D721Med (cell line): ENCODE data around the gene CHMP3.
"Not testable (repeated sequence)": the region's sequence is repeated elsewhere in the genome, so short reads cannot be mapped to it uniquely, and the experiment has no call there.

Source experiments
- DNase-seq: peaks from one replicate; pipeline ENCODE4 v3.0.0; 2011; ENCODE audit warnings: low spot score; ENCODE audit not compliant: insufficient read length
- FAIRE-seq: peaks from 2 replicates; lab custom pipeline; 2011; peaks lifted over from hg19 to GRCh38; lab: Jason Lieb, UNC
- TF ChIP-seq, protein P1 (sequence below): IDR thresholded peaks from 2 replicates; pipeline ENCODE4 v1.5.1; 2012; ENCODE audit warnings: mild to moderate bottlenecking, control low read depth; ENCODE audit not compliant: insufficient read depth; ENCODE audit errors: missing control alignments

Gene CHMP3

DNA sequence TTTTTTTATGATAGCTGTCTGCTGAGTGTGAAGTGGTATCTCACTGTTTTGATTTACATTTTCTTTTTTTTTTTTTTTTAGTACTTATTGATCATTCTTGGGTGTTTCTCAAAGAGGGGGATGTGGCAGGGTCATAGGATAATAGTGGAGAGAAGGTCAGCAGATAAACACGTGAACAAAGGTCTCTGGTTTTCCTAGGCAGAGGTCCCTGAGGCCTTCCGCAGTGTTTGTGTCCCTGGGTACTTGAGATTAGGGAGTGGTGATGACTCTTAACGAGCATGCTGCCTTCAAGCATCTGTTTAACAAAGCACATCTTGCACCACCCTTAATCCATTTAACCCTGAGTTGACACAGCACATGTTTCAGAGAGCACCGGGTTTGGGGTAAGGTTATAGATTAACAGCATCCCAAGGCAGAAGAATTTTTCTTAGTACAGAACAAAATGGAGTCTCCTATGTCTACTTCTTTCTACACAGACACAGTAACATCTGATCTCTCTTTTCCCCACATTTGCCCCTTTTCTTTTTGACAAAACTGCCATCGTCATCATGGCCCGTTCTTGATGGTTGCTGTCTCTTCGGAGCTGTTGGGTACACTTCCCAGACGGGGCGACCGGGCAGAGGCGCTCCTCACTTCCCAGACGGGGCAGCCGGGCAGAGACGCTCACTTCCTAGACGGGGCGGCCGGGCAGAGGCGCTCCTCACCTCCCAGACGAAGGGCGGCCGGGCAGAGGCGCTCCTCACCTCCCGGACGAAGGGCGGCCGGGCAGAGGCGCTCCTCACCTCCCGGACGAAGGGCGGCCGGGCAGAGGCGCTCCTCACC lies 18.8 kb downstream of the CHMP3 start:
- FAIRE-seq, DNase-seq: not testable (repeated sequence)

DNA sequence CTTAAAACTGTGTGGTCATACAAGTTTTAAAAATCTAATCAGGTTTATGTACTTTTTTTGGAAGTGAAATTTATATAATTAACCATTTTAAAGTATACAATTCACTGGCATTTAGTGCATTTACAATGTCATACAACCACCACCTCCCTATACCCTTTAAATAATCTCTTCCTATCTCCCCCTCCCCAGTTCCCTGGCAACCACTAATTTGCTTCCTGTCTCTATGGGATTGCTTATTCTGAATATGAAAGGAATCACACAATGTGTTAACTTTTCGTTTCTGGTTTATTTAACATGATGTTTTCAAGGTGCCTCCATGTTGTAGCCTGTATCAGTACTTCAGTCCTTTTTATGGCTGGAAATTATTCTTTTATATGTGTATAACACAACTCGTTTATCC lies 19.4 kb downstream of the CHMP3 start:
- TF ChIP-seq, protein P1, sequence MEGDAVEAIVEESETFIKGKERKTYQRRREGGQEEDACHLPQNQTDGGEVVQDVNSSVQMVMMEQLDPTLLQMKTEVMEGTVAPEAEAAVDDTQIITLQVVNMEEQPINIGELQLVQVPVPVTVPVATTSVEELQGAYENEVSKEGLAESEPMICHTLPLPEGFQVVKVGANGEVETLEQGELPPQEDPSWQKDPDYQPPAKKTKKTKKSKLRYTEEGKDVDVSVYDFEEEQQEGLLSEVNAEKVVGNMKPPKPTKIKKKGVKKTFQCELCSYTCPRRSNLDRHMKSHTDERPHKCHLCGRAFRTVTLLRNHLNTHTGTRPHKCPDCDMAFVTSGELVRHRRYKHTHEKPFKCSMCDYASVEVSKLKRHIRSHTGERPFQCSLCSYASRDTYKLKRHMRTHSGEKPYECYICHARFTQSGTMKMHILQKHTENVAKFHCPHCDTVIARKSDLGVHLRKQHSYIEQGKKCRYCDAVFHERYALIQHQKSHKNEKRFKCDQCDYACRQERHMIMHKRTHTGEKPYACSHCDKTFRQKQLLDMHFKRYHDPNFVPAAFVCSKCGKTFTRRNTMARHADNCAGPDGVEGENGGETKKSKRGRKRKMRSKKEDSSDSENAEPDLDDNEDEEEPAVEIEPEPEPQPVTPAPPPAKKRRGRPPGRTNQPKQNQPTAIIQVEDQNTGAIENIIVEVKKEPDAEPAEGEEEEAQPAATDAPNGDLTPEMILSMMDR, result no peak
- no peak for DNase-seq
- no peak for FAIRE-seq

DNA sequence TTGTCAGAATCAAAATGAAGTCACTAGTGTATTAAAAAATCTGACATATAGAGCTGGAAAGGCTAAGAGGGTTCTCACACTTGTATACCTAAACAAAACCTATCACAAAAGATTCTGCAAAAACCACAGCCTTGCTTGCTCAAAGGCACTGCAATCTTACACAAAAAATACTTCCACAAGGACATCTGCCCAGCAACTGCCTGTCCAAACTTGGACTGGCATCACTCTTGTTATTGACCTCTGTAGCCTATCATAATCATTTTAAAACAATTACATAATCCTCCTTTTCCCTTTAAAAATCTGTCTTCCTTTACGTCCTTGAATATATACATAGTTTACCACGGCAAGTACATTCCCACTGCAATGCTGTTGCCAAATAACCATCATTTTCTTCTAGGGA lies 19.9 kb downstream of the CHMP3 start:
- TF ChIP-seq, protein P1, result no peak
- DNase-seq (no peak), FAIRE-seq (no peak)

DNA sequence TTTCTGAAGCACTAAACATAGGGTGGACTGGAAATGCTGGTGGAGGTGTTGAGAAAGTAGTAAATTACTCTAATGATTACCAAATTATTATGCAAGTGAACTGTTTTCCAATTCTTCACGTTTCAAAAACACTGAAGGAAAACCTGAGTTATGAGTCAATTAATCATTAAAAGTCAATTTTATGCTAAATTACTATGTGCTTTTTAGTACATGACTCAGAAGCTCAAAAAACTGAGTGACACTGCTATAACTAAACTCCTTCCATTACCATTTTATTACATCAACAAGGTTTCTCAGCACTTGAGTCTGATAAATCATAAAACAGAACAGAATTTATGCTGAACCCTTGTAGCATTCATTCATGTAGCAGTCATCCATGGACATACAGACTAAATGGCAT lies 20.4 kb downstream of the CHMP3 start:
- DNase-seq, result no peak
- TF ChIP-seq, protein P1, result no peak
- FAIRE-seq, result no peak

DNA sequence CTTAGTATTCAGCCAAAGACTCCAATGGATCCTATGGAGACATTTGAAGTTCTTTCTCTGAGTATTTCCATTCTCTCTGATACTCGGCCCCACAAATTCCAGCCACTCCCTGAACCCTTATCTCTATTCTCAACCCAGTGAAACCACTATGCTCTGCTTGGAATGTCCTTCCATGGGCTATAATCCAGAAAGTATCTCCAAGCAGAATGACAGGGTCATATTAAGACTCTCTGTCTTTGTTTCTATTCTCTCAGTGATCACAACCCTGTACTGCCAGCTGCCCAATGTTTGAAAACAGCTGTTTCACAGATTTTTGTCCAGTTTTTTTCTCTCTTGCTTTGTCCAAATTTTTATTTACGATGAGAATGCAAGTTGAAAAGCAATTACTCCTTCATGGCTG lies 21.9 kb downstream of the CHMP3 start:
- no peak for FAIRE-seq
- TF ChIP-seq, protein P1, result no peak

DNA sequence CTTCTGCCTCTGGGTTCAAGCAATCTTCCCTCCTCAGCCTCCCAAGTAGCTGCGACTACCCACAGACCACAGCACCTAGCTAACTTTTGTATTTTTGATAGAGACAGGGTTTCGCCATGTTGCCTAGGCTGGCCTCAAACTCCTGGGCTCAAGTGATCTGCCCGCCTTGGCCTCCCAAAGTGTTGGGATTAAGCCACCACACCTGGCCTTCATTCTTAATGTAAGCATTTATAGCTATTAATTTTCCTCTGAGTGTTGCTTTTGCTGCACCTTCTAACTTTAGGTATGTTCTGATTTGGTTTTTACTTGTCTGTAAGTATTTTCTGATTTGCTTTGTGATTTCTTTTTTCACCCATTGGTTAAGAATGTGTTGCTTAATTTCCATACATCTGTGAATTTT lies 29.7 kb downstream of the CHMP3 start:
- TF ChIP-seq, protein P1, result no peak
- DNase-seq, result no peak
- no peak for FAIRE-seq

More for the DNA sequence above, 21.9 kb downstream of the CHMP3 start:
- DNase-seq, result no peak

DNA sequence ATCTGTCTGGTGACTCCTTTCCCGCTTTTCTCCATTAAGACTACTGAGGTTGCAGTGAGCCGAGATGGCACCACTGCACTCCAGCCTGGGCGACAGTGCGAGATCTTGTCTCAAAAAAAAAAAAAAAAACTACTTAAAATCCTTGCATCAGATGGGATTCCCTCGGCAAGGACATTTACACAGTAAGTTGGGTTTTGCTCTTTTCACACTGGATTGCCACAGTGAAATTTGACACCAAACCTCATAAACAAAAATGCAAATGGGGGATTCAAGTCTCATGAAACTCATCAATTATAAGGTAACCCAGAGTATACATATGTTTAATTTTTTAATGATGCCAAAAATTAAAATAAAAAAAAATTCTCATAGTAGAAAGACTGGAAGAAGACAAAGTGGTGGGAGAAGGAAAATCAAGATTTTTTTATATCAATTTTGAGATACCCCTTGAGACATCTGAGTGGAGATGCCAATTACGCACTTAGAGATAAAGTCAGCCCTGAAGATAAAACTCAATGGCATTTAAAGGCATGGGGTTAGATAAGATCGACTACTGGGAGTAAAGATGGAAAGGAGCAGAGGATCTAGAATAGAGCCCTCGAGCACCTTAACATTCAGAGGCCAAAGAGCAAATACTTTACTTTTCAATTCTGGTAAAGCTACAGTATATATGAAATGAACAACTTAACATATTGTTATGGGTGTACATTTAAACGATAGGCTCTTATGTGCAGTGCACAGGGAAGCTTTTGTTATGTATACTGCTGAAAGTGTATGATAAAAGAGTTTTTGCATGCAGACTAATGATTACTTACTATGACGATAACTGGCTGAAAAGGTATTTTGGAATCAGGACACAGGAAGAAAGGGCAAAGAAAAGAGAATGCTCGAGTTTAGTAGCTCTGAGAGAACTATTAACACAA lies 37.6 kb downstream of the CHMP3 start:
- FAIRE-seq (no peak), DNase-seq (no peak)
- TF ChIP-seq, protein P1, result no peak
